Stimulated activated CD4-positive, alpha-beta T cell treated with anti-CD3 and anti-CD28 coated beads, TNF-alpha, amount 100 ng/mL, for 24 hours (primary cell): ENCODE results near the gene MAP3K14.

Experiments
- DNase-seq, 3 experiments: peaks; one replicate each; pipeline ENCODE4 v3.0.0-alpha.2; 2020; ENCODE audit warnings: low read depth in 3 of 3

MAP3K14 gene

GRCh38 chr17:45338996-45339535, 22.2 kb upstream of the MAP3K14 start:
- no peak for DNase-seq

GRCh38 chr17:45338023-45338781, 21.4 kb upstream of the MAP3K14 start:
- DNase-seq: no peak

GRCh38 chr17:45336390-45337182, 19.8 kb upstream of the MAP3K14 start:
- no peak for DNase-seq

- DNase-seq: no peak
These were observed 18.9 kb upstream of the MAP3K14 start for GRCh38 chr17:45335721-45336120.

- no peak for DNase-seq
These were observed 18.2 kb upstream of the MAP3K14 start for GRCh38 chr17:45334701-45335677.

GRCh38 chr17:45334231-45334630, 17.4 kb upstream of the MAP3K14 start:
- no peak for DNase-seq

GRCh38 chr17:45333702-45334092, 16.9 kb upstream of the MAP3K14 start:
- no peak for DNase-seq

- no peak for DNase-seq
These were observed 16.3 kb upstream of the MAP3K14 start for GRCh38 chr17:45332989-45333701.

GRCh38 chr17:45332505-45332904, 15.7 kb upstream of the MAP3K14 start:
- no peak for DNase-seq

- DNase-seq: no peak
These were observed 9.8 kb upstream of the MAP3K14 start for GRCh38 chr17:45326626-45327025.

- DNase-seq: no peak
These were observed 9.0 kb upstream of the MAP3K14 start for GRCh38 chr17:45325810-45326209.

GRCh38 chr17:45324336-45324735, 7.5 kb upstream of the MAP3K14 start:
- no peak for DNase-seq

- DNase-seq: no peak
These were observed 5.3 kb upstream of the MAP3K14 start for GRCh38 chr17:45322168-45322567.

GRCh38 chr17:45320931-45321461, 4.2 kb upstream of the MAP3K14 start:
- no peak for DNase-seq

- DNase-seq: no peak
These were observed 3.6 kb upstream of the MAP3K14 start for GRCh38 chr17:45320349-45320930.

- no peak for DNase-seq
These were observed 2.5 kb upstream of the MAP3K14 start for GRCh38 chr17:45319239-45319703.

- DNase-seq: no peak
These were observed 1.9 kb upstream of the MAP3K14 start for GRCh38 chr17:45318561-45319230.

GRCh38 chr17:45317111-45317928, 500 bp upstream of the MAP3K14 start:
- DNase-seq: peak; percentile 99 to 100 (median 99)
